AG10803 (cell line): Measurements from ENCODE around the gene RAC2.

ENCODE experiments used
- DNase-seq: peaks from one replicate; pipeline ENCODE4 v3.0.0; 2010; ENCODE audit warnings: low read depth
- H3K4me3 ChIP-seq: 2 replicates; pipeline ENCODE4 v1.5.1; 2011; ENCODE audit warnings: mild to moderate bottlenecking, low read length, control low read depth
- TF ChIP-seq, protein P1 (sequence below): conservative IDR thresholded peaks from 2 replicates; pipeline ENCODE4 v1.5.1; 2011; ENCODE audit warnings: mild to moderate bottlenecking, low read length, control low read depth, inconsistent platforms

RAC2 gene

DNA sequence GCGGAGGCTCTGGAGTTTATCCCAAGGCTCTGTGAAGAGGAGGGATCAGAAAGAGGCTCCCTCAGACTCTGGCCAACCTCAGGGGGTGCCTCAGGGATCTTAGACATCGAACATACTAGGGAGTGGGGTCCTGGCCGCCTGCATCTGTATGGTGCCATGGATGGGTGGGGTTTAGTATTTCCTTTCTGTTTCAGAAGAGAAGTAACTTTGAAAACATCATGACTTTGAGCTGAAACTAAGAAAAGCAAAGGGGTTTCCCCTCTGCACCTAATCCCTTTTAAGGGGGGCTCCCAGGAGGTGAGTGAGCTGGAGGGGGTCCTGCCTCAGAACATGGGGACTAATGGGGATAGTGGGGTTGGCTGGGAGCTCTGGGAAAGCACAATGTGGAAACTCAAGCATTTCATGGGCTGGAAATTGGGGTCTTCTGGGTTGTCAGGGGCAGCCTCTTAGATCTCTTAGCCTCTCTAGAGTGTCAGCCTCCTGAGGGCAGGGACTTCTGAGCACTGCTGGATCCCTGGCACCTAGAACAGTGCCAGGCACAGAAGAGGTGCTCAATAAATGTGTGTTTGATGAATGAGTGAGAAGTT lies 20.0 kb downstream of the RAC2 start:
- H3K4me3 ChIP-seq = no peak overlapping the region
- DNase-seq = no peak
- TF ChIP-seq, protein P1, sequence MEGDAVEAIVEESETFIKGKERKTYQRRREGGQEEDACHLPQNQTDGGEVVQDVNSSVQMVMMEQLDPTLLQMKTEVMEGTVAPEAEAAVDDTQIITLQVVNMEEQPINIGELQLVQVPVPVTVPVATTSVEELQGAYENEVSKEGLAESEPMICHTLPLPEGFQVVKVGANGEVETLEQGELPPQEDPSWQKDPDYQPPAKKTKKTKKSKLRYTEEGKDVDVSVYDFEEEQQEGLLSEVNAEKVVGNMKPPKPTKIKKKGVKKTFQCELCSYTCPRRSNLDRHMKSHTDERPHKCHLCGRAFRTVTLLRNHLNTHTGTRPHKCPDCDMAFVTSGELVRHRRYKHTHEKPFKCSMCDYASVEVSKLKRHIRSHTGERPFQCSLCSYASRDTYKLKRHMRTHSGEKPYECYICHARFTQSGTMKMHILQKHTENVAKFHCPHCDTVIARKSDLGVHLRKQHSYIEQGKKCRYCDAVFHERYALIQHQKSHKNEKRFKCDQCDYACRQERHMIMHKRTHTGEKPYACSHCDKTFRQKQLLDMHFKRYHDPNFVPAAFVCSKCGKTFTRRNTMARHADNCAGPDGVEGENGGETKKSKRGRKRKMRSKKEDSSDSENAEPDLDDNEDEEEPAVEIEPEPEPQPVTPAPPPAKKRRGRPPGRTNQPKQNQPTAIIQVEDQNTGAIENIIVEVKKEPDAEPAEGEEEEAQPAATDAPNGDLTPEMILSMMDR = no peak

DNA sequence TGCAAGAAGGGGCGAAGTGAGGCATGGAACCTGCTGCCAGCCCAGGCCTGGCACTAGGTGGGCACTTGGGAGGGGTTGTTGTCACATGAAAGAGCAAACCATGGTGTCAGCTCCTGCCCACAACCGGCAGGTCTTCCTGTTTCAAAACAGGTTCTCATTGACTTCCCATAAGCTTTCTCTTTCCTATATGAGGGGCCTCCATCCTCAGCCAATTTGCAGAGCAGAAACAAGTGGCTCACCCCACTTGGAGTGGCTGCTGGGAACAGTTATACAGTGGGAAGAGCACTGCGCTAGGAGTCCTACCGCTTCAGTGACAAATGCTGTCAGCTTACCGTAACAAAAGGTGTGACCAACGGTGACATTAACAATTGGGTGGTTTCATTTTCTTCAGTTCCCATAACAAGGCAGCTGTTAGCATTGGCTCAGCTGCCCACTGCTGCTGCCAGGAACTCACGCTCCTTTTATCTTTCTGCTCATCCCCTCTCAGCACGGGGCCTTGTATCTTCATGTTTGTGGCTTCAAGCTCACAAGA lies 21.6 kb downstream of the RAC2 start:
- TF ChIP-seq, protein P1 = no peak
- no peak for DNase-seq
- H3K4me3 ChIP-seq = no peak overlapping the region

DNA sequence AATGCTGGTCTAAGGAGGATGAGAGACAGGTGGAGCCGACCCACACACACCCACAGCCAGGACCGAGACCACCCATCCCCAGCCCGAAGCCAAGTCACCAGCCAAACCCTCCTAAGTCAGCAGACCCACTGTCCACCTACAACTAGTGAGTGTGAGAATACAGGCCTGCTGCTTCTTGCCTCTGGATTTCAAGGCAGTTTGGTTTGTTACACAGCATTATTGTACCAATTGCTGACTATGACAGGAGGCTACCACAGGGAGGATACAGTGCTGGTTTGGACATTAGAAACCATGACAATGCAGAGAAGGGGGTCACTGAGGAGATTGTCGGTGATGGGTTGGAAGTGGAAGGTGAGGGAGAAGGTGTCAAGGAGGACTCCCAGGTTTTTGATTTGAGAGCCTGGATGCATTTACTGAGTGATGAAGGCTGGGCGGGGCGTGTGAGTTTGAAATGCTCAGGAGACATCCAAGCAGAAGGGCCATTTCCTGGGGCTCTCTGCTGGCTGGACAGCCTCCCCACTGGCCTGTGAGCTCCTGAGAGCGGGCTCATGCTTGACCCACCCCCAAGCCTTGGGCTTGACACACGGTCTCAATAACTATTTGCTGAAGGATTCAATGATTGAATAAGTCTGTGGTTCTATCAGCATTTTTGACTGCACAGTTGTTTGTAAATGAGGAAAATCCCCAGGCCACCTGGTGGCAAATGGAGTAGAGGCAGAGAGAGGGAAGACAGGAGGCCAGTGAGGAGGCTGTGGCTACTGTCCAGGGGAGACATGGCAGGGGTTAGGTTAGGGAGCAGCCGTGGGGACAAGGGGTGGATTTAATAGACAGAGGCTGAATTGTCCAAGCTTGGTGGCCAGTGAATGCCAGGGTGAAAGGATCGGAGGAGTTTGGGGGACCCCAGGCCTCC lies 22.4 kb downstream of the RAC2 start:
- no peak for DNase-seq
- TF ChIP-seq, protein P1 = no peak

DNA sequence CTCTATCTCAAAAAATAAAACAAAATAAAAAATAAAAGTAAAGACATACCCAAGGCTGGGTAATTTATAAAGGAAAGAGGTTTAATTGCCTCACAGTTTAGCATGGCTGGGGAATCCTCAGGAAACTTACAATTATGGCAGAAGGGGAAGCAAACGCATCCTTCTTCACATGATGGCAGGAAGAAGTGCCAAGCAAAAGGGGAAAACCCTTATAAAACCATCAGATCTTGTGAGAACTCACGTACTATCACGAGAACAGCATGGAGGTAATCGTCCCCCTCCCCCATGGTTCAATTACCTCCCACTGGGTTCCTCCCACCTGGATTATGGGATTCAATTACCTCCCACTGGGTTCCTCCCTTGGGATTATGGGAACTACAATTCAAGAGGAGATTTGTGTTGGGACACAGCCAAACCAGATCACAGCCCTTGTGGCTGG lies 23.5 kb downstream of the RAC2 start:
- H3K4me3 ChIP-seq = no peak overlapping the region
- DNase-seq = no peak
- TF ChIP-seq, protein P1 = no peak

More for the DNA sequence above, 22.4 kb downstream of the RAC2 start:
- H3K4me3 ChIP-seq = no peak overlapping the region

DNA sequence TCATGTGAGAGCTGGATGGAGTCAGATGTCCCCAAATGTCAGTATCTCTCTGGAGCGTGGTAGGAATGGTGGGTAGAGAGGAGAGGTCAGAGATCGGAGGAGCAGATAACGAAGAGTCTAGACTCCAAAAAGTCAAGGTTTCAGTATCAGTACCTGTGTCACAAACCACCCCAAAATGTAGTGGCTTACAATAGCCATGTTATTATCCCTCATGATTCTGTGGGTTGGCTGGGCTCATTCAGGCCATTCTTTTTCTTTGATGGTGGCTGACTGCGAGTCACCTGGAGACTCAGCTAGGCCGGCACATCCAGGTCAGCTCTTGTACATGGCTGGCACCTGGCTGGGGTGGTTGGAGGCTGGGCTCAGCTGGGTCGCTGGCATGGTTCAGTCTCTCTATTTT lies 24.5 kb downstream of the RAC2 start:
- no peak for DNase-seq
- H3K4me3 ChIP-seq = no peak overlapping the region
- TF ChIP-seq, protein P1 = no peak

DNA sequence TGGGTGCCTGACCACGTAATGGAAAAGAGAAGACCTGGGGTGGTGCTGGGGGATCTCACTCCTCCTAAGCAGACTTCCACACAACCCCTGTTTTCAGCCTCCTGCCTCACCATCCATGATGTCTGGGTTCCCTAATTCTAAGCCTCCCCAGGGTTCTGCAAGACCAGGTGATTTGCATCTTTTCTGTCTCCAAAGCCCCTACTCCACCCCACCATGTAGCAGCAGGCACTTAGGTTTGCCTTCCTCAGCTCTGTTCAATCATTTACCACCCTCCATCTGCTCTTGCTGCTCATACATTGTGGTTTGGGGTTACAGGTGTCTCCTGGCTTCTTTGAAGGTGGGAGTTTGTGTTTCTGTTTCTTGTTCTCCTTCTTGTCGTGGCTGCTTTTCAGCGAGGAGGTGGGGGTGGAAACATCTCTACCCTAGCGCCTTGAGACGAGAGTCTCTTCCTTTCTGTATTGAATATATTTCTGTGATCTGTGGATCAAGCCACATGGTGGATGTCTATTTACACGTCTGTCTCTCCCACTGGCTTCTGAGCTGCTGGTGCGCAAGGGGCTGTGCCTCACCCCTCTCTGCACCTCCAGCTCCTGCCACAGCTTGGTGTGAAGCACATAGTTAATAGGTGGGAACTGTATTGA lies 25.2 kb downstream of the RAC2 start:
- TF ChIP-seq, protein P1 = no peak
- DNase-seq = no peak
- H3K4me3 ChIP-seq = no peak overlapping the region
